Fibroblast of villous mesenchyme (primary cell): ENCODE data around the gene ASTN2. TPM values are rescaled to one million over a fixed set of nuclear protein-coding genes. Genes with fewer than 3 reads are reported as not detected.
"Not testable (repeated sequence)": the region's sequence is repeated elsewhere in the genome, so short reads cannot be mapped to it uniquely, and the experiment has no call there.

Source experiments
- DNase-seq: peaks from one replicate; pipeline ENCODE4 v3.0.0-alpha.2; 2010; ENCODE audit warnings: low read depth
- H3K4me3 ChIP-seq: 2 replicates; pipeline ENCODE4 v1.5.1; 2011; ENCODE audit warnings: low read depth, mild to moderate bottlenecking, low read length
- CTCF ChIP-seq: IDR thresholded peaks from 2 replicates; pipeline ENCODE4 v1.5.1; 2012; ENCODE audit warnings: low read depth, mild to moderate bottlenecking, low read length; ENCODE audit not compliant: insufficient read depth
- total RNA-seq: library from RNA; depleted of rRNA; stranded (reverse); fragments of >200 nt; gene quantifications from 2 replicates; pipeline ENCODE4 v1.2.3, GENCODE V29; 2012

Gene ASTN2
- total RNA-seq, 1 donor, result 5.6 TPM

GRCh38 chr9:116837018-116837989 is 577.6 kb downstream of the ASTN2 start:
- H3K4me3 ChIP-seq, result no peak overlapping the region
- DNase-seq, result no peak
- TF ChIP-seq CTCF, result no peak

- H3K4me3 ChIP-seq, DNase-seq: not testable (repeated sequence)
These were observed 584.5 kb downstream of the ASTN2 start for GRCh38 chr9:116830321-116830720.

- no peak for DNase-seq
- H3K4me3 ChIP-seq, result no peak overlapping the region
- TF ChIP-seq CTCF, result no peak
These were observed 593.1 kb downstream of the ASTN2 start for GRCh38 chr9:116821633-116822229.

- TF ChIP-seq CTCF, result no peak
- H3K4me3 ChIP-seq, result no peak overlapping the region
- no peak for DNase-seq
These were observed 595.7 kb downstream of the ASTN2 start for GRCh38 chr9:116819116-116819515.

GRCh38 chr9:116817762-116818161 is 597.1 kb downstream of the ASTN2 start:
- no peak for DNase-seq
- no peak for TF ChIP-seq CTCF
- no peak overlapping the region for H3K4me3 ChIP-seq

- no peak for DNase-seq
- H3K4me3 ChIP-seq, result no peak overlapping the region
- TF ChIP-seq CTCF, result no peak
These were observed 598.4 kb downstream of the ASTN2 start for GRCh38 chr9:116816484-116816883.

GRCh38 chr9:116815835-116816234 is 599.0 kb downstream of the ASTN2 start:
- no peak for TF ChIP-seq CTCF
- DNase-seq, result no peak
- H3K4me3 ChIP-seq, result no peak overlapping the region
